Measurements from ENCODE around the gene RCBTB1.

GRCh38 chr13:49516467-49516866 is 68.9 kb downstream of the RCBTB1 start:
- TF ChIP-seq CTCF (IDR thresholded peaks at IDR 0.05; ENCODE audit: insufficient read depth, low read length, poor library complexity, severe bottlenecking), result no peak
- no peak for TF ChIP-seq EZH2phosphoT487 (conservative IDR thresholded peaks at IDR 0.05; ENCODE audit: low read length)
